GM19023 (cell line): ENCODE measurements around the gene TMEM131L.
"Not testable (repeated sequence)": the region's sequence is repeated elsewhere in the genome, so short reads cannot be mapped to it uniquely, and the experiment has no call there.

Source experiments
- ATAC-seq: cut with Tn5 transposase; IDR thresholded peaks from one replicate; pipeline ENCODE4 v1.9.1; 2021; ENCODE audit warnings: mild to moderate bottlenecking, moderate library complexity; ENCODE audit not compliant: unreplicated experiment

The TMEM131L gene

DNA sequence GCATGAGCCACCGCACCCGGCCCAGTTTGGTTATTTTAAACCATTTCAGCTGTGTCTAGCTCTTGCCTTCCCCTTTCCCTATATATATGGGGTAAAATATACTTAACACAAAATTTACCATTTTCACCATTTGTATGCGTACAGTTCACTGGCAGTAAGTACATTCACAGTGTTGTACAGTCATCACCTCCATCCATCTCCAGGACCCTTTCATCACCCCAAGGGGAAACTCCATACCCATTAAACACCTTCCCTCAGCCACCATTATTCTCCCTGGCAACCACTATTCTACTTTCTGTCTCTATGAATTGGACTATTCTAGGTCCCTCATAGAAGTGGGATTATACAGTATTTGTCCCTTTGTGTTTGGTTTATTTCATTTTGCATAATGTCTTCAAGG lies 106.4 kb downstream of the TMEM131L start:
- no peak for ATAC-seq

DNA sequence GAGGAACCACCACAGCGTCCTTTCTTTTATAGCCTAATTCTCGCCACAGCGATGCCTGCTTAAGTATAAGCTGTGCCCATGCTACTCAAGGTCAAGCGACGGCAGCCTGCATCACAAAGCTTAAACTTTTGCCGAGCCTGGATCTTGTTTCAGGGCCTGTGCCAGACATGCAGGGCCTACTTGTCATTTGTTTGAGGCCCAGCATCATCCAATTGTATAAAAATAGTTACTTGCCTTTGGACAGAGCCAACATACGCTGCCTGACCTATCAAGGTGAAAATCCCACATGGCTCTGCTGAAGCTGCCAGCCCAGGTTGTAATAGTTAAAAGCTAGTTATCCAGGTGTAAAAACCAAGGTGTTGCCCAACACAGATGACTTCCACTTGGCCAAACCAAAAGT lies 107.1 kb downstream of the TMEM131L start:
- no peak for ATAC-seq

DNA sequence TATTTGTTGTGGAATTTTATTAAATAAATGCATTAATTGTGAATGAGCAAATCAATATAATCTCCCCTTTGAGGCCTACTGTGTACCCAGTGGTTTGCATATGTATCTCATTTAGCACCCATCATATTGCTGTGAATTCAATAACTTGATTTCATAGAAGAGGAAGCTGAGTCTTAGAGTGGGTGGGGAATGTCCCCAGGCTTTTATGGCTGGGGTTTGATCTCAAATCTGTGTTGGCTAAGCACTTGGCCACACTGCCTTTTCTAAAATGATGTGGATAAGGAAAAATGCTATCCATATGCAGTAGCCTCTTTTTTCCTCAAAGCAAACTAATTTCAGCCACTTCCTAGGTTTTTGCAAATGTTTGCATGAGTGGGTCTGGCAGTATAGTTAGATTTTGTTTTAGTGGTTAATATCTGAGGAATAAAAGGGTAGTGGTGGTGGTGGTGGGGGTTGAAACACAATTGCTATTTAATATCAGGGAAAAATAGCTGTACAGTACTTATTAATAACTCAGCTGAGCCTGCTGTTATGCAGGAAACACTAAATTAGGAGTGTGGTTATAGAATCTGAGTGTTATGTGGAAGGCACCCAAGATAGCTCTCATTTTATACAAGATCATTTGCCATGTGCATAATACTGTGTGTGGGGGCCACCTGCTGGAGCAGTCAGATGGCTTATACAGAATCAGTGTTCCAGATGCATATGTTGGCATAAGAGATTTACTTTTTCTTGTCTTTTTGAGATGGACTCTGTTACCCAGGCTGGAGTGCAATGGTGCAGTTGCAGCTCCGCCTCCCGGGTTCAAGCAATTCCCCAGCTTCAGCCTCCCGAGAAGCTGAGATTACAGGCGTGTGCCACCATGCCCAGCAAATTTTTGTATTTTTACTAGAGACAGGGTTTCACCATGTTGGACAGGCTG lies 108.0 kb downstream of the TMEM131L start:
- ATAC-seq = peak; percentile 42

DNA sequence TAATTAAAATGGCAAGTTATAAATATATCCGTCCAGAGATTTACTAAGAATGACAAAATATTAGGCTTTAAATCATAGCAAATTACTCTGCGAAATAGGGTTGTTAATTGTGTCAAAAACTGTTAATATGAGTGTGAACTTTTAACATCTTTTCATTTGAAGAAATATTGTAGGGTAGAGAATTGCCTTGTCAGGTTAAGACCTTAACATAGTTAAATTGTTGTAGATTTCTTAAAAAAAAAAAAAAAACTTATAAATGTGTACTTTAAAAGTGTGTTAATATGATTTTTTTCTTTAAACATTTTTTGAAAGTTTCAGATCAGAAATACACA lies 110.2 kb downstream of the TMEM131L start:
- no peak for ATAC-seq

DNA sequence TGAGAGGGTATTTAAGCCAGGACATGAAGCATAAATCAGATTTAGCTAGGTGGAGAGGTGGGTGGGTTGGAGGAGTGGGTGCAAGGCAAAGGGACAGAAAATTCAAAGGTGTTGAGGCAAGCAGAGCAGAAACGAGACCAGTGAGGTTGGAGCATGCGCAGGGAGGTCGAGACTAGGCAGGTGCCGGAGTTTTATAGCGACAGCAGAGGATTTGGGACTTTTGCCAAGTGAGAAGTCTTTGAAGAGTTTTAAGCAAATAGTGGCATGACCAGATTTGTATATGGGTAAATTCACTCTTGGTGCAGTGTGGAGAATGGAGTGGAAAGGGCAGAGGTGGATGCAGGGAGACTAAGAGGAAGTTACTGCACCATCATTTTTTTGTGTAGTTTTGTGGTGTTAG lies 110.9 kb downstream of the TMEM131L start:
- ATAC-seq = no peak

DNA sequence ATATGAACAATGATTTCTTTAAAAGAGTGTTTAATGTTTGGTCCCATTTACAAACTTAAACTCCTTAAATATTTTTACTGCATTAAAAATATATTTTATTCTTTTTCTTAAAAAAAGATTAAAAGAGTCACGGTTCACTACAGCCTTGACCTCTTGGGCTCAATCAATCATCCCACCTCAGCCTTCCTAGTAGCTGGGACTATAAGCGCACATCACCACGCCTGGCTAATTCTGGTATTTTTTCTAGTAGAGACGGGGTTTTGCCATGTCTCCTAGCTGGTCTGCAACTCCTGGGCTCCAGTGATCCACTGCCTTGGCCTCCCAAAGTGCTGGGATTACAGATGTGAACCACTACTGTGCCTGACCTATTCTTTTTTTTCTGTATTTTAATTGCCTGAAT lies 113.2 kb downstream of the TMEM131L start:
- ATAC-seq = no peak

DNA sequence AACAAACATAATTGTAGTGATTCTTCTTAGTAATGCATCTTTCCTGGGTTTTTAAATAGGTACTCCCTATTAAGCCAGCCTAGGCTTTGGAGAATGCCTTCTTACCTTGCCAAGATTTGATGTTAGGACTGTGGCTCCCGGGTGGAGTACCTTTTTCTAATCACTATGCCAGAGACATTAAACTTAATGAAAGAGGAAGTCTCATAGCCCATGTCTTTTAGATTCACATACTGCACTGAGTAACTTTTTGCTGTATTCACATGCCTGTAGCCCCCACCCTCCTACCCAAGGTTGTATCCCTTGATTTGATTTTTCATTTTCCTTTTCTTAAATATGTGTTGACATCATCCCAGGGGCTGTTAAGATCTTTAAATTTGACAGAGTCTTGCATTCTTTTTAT lies 113.7 kb downstream of the TMEM131L start:
- no peak for ATAC-seq

DNA sequence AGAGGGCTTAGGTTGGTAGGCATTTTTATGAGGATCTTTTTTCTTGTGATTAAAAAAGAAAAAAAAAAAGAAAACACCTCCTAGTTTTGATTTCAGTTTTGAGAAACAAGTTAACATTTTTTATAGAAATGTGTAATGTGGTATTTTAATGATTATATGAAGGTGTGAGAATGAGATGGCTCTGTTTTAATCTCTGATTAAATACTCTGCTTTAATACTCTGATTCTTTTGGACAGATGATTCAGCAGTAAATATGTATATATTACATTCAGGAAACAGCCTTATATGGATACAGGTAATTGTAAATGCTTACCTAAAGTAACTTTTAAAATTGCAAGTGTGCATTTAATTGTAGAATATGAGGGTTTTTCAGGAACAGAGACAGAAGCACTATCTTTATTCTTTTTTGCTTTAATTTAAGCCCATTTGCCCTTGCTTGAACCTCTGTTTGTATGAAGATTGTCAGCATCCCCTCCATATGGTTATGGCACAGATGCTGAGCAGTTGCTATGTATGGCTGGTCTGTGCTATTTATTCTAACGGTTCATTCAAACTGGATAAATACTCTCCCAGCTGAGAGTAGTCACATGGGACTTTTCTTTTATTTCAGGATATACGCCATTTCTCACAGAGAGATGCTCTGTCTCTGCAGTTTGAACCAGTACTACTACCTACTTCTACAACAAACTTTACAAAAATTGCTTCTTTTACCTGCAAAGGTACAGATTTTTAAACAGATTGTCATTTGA lies 117.0 kb downstream of the TMEM131L start:
- no peak for ATAC-seq

DNA sequence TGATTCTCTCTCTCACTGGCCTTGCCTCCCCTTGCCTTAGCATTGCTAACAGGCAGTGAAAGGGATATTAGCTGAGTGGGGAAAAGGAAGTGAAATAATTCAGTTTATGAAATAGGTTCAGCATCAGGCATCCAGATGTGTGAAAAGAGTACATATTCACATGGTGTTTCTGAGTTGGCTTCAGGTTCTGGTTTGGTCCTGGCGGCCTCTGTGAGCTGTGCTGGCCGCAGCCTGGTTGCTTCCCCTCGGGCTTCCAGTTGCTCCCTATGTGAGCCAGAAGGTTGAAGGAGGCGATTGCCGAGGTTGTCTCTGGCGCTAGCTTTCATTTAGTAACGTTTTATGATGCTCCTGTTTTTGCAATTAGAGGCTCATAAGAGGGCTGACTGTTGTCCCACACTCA lies 118.9 kb downstream of the TMEM131L start:
- ATAC-seq = no peak

DNA sequence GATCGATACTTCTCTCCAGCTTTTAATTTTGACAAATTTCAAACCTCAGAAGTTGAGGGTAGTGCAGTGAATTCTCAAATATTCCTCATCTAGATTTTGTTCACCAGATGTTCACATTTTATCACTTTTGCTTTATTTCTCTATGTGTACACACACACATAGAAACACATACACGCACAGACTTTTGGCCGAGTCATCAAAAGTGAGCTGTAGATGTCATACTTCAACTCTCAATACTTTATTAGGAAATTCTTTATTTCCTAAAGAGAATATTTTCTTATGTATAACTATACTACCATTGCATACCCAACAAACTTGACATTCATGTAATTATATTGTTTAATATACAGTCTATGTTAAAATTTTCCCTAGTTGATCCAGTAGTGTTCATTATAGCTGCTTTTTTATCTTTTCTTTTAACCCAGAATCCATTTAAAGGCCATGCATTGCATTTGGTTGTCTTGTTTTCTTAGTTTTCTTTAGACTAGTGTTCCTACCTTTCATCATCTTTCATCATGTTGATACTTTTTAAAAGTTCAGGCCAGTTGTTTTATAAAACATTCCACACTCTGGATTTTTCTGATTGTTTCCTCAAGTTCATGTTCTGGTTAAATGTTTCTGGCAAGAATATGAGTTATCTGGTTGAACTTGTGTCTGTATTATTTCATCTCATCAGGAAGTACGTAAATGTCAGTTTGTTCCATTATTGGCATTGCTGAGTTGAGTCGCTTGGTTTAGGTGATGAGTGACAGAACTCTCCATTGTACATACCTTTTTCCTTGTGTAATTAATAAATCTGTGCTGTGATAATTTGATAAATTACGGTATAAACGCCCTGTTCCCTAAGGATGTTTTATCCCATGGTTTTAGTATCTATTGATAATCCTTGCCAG lies 123.8 kb downstream of the TMEM131L start:
- no peak for ATAC-seq

DNA sequence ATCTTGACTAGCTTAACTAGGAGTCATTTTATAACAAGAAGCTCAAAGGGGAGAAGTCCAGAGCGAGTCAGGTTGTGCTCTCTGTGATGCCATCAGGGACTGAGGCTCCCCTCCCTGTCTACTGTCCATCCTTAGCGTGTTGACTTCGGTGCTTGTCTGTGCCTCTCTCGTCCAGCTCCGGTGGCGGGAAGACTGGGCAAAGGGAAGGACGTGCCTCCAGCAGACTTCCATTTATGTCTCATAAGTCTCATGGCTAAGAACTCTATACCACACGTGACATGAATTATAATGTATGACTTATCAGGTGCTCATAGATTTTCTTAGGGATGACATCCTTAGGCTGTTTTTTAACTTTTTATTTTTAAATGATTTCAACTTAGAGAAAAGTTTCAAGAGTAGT lies 125.3 kb downstream of the TMEM131L start:
- ATAC-seq = no peak

DNA sequence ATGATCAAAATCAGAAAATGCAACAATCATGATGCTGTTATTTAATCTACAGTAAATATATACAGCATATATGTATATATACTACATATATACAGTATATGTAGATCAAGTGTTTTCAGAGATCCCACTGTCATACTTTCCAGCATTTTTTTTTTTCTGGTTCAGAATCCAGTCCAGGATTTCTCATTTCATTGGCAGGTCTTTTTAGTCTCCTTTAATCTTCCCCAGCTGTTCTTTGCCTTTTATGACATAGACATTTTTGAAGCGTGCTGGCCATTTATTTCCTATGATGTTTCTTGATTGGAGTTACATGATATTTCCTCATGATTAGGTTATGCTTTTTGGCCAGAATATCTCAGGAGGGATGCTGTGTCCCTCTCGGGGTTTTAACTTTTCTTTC lies 125.9 kb downstream of the TMEM131L start:
- ATAC-seq = no peak

DNA sequence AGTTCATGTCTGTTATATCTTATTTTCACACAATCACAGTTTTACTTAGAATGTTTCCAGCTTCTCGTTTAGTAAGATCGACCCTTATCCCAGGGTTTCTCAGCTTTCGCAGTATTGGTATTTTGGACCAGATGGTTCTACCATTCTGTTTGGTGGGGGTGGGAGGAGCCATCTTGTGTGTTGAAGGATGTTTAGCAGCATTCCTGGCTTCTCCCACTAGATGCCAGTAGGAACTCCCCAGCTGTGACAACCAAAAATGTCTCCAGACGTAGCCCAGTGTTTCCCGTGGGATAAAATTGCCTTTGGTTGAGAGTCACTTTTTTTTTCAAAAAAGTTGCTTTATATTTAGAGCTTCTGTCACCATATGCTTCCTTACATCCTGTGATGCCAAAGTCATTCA lies 127.0 kb downstream of the TMEM131L start:
- ATAC-seq = no peak

DNA sequence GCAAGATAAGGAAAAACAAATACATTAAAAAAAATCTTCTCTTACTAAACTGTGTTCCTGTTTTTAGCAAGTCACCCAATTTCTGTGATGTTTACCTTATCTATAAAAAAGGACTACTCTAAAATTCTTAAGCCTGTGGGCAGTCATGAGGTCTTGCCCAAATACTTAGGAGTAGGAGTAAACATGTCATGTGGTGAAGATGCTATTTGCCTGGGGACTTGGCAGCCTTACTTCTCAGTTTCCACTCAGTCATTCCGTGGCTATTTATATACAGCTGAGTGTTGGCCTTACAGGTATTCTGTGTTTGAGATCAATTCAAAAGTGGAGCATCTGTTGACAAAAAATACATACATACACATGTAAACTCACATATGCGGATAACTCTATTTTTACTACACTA lies 128.1 kb downstream of the TMEM131L start:
- ATAC-seq = no peak

DNA sequence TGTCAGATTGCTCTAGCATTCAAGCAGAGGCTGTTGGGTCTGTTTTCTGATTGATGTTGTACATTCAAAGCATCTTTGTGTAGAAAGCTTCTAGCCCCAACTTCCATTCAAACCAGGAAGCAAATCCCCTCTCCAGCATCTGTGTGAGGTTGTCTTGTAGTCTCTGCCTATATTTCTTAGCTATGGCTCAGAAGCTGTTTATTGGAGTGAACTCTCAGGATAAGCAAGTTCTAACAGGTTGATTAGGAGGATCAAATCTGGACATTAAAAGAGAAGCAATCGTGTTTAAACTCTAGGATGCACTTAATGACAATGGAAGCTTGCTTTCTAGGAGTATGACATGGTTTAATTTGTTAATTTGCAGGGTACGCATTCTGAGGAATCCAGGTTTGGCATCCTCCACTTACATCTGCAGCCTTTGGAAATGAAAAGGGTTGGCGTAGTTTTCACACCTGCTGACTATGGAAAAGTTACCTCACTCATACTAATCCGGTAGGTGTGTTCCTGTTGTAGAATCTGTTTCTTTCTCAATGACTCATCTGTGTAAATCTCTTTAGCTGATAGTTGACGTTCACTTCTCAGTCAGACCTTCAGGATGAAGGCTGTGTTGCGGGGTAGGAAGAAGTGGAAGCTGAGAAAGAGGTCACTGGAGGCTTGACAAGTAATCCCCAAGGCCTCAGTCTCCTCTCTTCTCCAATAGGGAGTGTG lies 129.9 kb downstream of the TMEM131L start:
- ATAC-seq = no peak

DNA sequence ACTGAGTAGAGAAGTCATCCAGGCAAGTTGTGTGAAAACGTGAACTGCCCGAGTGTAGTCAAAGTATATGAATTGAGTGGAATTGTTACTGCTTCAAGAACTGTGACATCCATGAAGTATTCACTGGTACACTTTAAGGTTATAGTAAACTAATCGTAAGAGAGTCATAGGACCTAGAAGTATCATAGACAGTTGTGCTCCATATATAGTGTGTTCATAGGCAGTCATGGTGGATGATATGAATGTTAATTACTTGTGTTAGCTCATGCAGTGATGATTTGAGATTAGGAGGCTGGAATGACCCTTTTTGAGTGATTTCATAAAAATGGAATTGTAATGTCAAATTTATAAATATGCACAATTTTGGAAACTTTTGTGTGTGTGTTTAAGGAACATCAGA lies 136.6 kb downstream of the TMEM131L start:
- ATAC-seq = no peak

DNA sequence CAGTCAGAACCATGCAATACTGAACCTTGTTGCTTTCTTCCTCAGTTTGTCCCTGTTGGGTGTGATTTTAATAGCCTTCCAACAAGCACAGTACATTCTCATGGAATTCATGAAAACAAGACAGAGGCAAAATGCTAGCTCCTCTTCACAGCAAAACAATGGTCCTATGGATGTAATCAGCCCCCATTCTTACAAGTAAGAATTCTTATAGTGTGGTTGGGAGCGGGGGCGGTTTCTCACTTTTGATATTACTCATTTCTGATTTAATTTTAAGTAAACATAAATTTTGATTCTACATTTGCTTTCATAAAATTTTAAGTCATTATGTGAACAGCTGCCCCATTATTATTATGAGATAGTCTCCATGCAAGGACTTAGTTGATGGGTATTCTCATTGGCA lies 137.1 kb downstream of the TMEM131L start:
- ATAC-seq = no peak

DNA sequence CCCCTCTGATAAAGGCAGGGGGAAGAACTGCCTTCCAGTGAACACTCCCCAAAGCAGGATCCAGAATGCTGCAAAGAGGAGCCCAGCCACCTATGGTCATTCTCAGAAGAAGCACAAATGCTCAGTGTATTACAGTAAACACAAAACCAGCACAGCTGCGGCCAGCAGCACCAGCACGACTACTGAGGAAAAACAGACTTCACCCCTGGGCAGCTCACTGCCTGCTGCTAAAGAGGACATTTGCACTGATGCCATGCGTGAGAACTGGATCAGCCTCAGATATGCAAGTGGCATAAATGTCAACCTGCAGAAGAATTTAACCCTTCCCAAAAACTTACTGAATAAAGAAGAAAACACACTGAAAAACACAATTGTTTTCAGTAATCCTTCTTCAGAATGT lies 137.7 kb downstream of the TMEM131L start:
- ATAC-seq = no peak

DNA sequence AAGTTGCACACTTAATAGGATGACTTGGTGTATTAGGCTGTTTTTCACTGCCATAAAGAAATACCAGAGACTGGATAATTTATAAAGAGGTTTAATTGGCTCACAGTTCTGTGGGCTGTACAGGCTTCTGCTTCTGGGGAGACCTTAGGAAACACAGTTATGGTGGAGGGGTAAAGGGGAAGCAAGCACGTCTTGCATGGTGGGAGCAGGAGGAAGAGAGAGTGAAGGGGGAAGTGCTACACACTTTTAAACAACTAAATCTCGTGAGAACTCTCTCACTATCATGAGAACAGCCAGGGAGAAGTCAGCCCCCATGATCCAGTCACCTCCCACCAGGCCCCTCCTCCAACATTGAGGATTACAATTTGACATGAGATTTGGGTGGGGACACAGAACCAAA lies 142.9 kb downstream of the TMEM131L start:
- not testable (repeated sequence) for ATAC-seq

DNA sequence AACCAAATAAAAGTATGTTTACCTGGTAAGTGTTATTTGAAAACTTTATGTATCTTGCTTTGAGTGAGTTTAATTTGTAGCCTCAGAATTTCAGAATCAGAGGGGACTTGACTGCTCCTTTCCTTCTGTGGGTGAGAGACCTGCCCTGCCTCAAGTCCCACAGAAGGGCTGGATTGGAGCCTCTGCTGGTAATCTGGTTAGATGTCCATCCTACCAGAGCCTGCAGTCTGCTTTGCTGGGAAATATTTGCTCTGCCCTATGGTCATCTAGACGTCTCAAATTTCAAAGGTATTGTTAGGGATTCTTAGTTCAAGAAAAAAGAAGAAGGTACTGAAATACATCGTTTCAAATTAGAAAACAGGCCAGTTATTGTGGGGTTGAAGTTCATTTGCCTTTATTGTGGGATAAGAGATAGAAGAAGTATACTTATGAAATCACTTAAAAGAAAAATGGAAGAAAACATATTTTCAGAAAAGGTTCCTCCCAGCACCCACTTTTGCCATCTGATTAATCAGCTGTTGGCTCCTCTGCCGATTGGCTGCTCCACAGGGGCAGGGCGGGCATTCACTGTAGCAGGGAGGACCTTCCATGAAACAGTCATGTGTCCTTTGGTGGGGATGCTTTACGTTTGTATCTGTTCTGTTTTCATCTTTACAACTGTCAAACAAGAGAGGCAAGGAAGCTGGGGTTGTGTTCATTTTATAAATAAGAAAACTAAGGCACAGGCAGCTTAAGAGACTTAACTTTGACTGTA lies 144.6 kb downstream of the TMEM131L start:
- no peak for ATAC-seq
